GM12874 (cell line): ENCODE measurements around the gene CDH16.

ENCODE experiments used
- CTCF ChIP-seq: IDR thresholded peaks from 2 replicates; pipeline ENCODE4 v1.5.1; 2011; ENCODE audit warnings: low read depth, mild to moderate bottlenecking, control low read depth, low read length, moderate library complexity; ENCODE audit not compliant: insufficient read depth

The CDH16 gene

GRCh38 chr16:66873685-66874055, 45.0 kb downstream of the CDH16 start:
- no peak for TF ChIP-seq CTCF

- peak; percentile 97 for TF ChIP-seq CTCF
These were observed 45.6 kb downstream of the CDH16 start for GRCh38 chr16:66872943-66873684.

GRCh38 chr16:66872559-66872942, 46.1 kb downstream of the CDH16 start:
- no peak for TF ChIP-seq CTCF

- no peak for TF ChIP-seq CTCF
These were observed 46.8 kb downstream of the CDH16 start for GRCh38 chr16:66871840-66872239.

- no peak for TF ChIP-seq CTCF
These were observed 49.3 kb downstream of the CDH16 start for GRCh38 chr16:66869424-66869823.

- no peak for TF ChIP-seq CTCF
These were observed 55.0 kb downstream of the CDH16 start for GRCh38 chr16:66863707-66864106.

- no peak for TF ChIP-seq CTCF
These were observed 56.6 kb downstream of the CDH16 start for GRCh38 chr16:66862023-66862520.
